ENCODE results near the gene PAQR5. TPM values are rescaled to one million over a fixed set of nuclear protein-coding genes. Genes with fewer than 3 reads are reported as not detected.

Gene PAQR5
- total RNA-seq, 4 donors from 2014 or later: 19.4 to 30.5 (median 24.5) TPM

- TF ChIP-seq, protein P1, sequence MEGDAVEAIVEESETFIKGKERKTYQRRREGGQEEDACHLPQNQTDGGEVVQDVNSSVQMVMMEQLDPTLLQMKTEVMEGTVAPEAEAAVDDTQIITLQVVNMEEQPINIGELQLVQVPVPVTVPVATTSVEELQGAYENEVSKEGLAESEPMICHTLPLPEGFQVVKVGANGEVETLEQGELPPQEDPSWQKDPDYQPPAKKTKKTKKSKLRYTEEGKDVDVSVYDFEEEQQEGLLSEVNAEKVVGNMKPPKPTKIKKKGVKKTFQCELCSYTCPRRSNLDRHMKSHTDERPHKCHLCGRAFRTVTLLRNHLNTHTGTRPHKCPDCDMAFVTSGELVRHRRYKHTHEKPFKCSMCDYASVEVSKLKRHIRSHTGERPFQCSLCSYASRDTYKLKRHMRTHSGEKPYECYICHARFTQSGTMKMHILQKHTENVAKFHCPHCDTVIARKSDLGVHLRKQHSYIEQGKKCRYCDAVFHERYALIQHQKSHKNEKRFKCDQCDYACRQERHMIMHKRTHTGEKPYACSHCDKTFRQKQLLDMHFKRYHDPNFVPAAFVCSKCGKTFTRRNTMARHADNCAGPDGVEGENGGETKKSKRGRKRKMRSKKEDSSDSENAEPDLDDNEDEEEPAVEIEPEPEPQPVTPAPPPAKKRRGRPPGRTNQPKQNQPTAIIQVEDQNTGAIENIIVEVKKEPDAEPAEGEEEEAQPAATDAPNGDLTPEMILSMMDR (IDR thresholded peaks at IDR 0.05): no peak
- TF ChIP-seq POLR2A (IDR thresholded peaks at IDR 0.05): no peak
- Histone ChIP-seq H3K27ac (no peak overlapping the region), H3K4me1 (no peaks in the 10 kb centered on the region), H3K36me3 (no peaks in the 10 kb centered on the region), H3K9me3 (no peaks in the 10 kb centered on the region), H3K27me3 (no peaks in the 10 kb centered on the region), H3K4me3 (no peak overlapping the region)
- DNase-seq: no peak
These were observed 123.7 kb downstream of the PAQR5 start for GRCh38 chr15:69422336-69422895.

DNA sequence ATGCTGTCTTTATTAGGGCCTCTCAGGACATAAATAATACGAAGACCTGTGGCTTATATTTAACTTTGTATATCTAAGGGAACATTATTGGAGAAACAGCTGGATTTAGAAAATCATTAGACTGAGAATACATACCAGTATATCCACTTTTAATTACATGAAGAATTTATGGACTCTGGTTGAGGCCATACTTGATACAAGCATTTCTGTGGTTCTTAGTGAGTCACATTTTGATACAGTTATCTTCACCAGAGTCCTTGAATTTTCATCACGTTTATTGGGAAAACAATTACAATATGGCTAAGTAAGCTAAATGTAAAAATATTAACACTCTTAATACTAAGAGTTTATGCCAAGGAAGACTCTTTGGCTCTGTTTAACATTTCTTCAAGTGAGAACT lies 125.3 kb downstream of the PAQR5 start:
- no peak overlapping the region for H3K27ac ChIP-seq
- no peaks in the 10 kb centered on the region for H3K9me3 ChIP-seq
- H3K4me1 ChIP-seq: no peaks in the 10 kb centered on the region
- TF ChIP-seq POLR2A (IDR thresholded peaks at IDR 0.05): no peak
- TF ChIP-seq, protein P1 (IDR thresholded peaks at IDR 0.05): no peak
- DNase-seq: no peak
- no peaks in the 10 kb centered on the region for H3K36me3 ChIP-seq
- H3K27me3 ChIP-seq: no peaks in the 10 kb centered on the region
- H3K4me3 ChIP-seq: no peak overlapping the region

DNA sequence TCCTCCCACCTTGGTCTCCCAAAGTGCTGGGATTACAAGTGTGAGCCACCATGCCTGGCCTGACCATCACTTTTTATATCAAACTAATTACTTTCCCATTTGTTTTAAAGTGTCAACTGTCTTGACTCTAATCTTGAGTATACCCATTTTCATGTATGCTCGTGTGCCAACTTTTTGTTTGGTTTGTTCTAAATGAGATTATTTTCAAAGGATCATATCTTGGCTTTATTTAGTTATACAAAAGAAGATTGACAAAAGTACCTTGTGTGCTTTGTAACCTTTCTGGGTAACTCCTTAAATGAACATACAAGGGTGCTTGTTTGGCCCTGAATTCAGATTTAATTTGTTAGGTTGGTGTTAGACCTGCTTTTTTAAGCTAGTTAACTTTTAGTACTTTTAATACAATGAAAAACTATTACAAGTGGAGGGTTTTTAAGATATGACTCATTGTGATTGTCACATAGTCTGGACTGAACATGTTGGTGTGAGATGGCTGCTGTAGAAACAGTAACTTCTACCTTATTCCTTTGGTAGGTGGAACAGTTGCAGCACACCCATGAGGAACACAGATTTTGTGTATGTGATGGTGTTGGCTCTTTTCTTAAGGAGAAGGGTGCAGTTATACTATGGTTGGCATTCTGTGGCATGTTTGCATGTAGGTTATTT lies 126.2 kb downstream of the PAQR5 start:
- H3K27me3 ChIP-seq: no peaks in the 10 kb centered on the region
- TF ChIP-seq POLR2A (IDR thresholded peaks at IDR 0.05): no peak
- TF ChIP-seq, protein P1 (IDR thresholded peaks at IDR 0.05): no peak
- no peaks in the 10 kb centered on the region for H3K9me3 ChIP-seq
- no peak overlapping the region for H3K27ac ChIP-seq
- H3K4me3 ChIP-seq: no peak overlapping the region
- no peaks in the 10 kb centered on the region for H3K36me3 ChIP-seq
- no peaks in the 10 kb centered on the region for H3K4me1 ChIP-seq
- DNase-seq: no peak

DNA sequence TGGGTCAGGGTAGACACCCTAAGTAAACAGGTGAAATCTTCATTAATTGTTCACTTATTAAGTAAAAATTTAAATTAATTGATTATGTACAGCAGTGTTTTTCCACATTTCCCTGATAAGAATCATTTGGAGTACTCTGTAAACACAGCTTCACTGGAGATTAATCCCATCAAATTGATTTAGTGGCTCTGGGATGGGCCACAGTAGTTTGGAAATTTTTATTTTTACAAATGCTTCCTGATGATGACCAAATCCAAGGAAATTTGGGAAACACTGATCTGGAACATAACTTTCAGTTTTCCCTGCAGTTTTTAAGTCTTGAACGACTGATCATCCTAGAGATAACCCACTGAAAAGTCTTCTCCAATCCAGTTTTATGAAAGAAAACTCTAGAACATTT lies 135.1 kb downstream of the PAQR5 start:
- H3K27me3 ChIP-seq: no peaks in the 10 kb centered on the region

GRCh38 chr15:69434238-69434637 lies 135.5 kb downstream of the PAQR5 start:
- DNase-seq: no peak
- no peaks in the 10 kb centered on the region for H3K4me1 ChIP-seq
- no peak overlapping the region for H3K4me3 ChIP-seq
- TF ChIP-seq, protein P1 (IDR thresholded peaks at IDR 0.05): no peak
- no peak overlapping the region for H3K27ac ChIP-seq
- H3K27me3 ChIP-seq: no peaks in the 10 kb centered on the region
- H3K9me3 ChIP-seq: no peaks in the 10 kb centered on the region
- no peaks in the 10 kb centered on the region for H3K36me3 ChIP-seq

More for the DNA sequence above, 135.1 kb downstream of the PAQR5 start:
- H3K9me3 ChIP-seq: no peaks in the 10 kb centered on the region
- no peak for TF ChIP-seq POLR2A (IDR thresholded peaks at IDR 0.05)
- TF ChIP-seq, protein P1 (IDR thresholded peaks at IDR 0.05): no peak
- H3K4me1 ChIP-seq: no peaks in the 10 kb centered on the region
- no peak overlapping the region for H3K4me3 ChIP-seq
- no peak for DNase-seq
- H3K27ac ChIP-seq: no peak overlapping the region
- no peaks in the 10 kb centered on the region for H3K36me3 ChIP-seq
